Endothelial cell of umbilical vein (primary cell): Measurements from ENCODE around the gene MTM1. TPM values are rescaled to one million over a fixed set of nuclear protein-coding genes. Genes with fewer than 3 reads are reported as not detected.

Experiments
- BruUV-seq: library from RNA; stranded (reverse); fragments of 400-500 nt; replicated peaks from 2 replicates; lab custom pipeline; 2021; lab: Mats Ljungman, UMichigan
- CTCF ChIA-PET: fragments of 300-600, 350-600 bp; sonication (Branson Sonifier 250); formaldehyde crosslinking; loops from one replicate; lab custom pipeline; 2021; ENCODE audit warnings: antibody characterized with exemption, inconsistent platforms; lab: Charles Lee
- POLR2A ChIA-PET: fragments of 300-600, 350-600 bp; sonication (Branson Sonifier 250); formaldehyde crosslinking; loops from one replicate; lab custom pipeline; 2021; ENCODE audit warnings: antibody characterized with exemption, inconsistent platforms; lab: Charles Lee
- DNase-seq: peaks from one replicate; pipeline ENCODE4 v3.0.0-alpha.2; 2011; ENCODE audit warnings: low read depth, low spot score
- FAIRE-seq: peaks from 2 replicates; lab custom pipeline; 2011; peaks lifted over from hg19 to GRCh38; lab: Jason Lieb, UNC
- H2AFZ ChIP-seq: 2 replicates; pipeline ENCODE4 v1.6.0; 2012; ENCODE audit warnings: low read depth, low read length, control low read depth, inconsistent platforms
- H3K27ac ChIP-seq: 2 replicates; pipeline ENCODE4 v1.5.1; 2011; ENCODE audit warnings: low read depth, mild to moderate bottlenecking, control low read depth, low read length, moderate library complexity; ENCODE audit not compliant: insufficient read depth
- H3K27me3 ChIP-seq, 2 experiments: 2 replicates each; pipeline versions ENCODE4 v1.6.0 to v1.6.1; 2011; ENCODE audit warnings: low read length in 2 of 2, mixed read lengths in 1 of 2; ENCODE audit not compliant: control insufficient read depth in 2 of 2, insufficient read depth in 2 of 2
- H3K36me3 ChIP-seq, 2 experiments: 2 replicates in 1 of 2; 3 replicates in 1 of 2; pipeline ENCODE4 v1.5.1; 2011; ENCODE audit warnings: low read length in 2 of 2, mild to moderate bottlenecking in 1 of 2, moderate library complexity in 1 of 2; ENCODE audit not compliant: control insufficient read depth in 2 of 2, insufficient read depth in 2 of 2; ENCODE audit errors: extremely low read depth in 1 of 2
- H3K4me1 ChIP-seq: 3 replicates; pipeline ENCODE4 v1.5.1; 2011; ENCODE audit warnings: mild to moderate bottlenecking, low read length; ENCODE audit not compliant: control insufficient read depth, insufficient read depth; ENCODE audit errors: extremely low read depth
- H3K4me2 ChIP-seq: 2 replicates; pipeline ENCODE4 v1.6.1; 2011; ENCODE audit warnings: low read length, control low read depth, mixed read lengths; ENCODE audit not compliant: insufficient read depth
- H3K4me3 ChIP-seq, 3 experiments: fragments of 200-600 bp in 1 of 3; sonication (generic), shearing (Covaris generic) in 1 of 3; replicated peaks in 1 of 3; 2 replicates each; pipeline ENCODE4 v1.5.1; 2011 to 2016; ENCODE audit warnings: control low read depth in 3 of 3, low read length in 3 of 3, mild to moderate bottlenecking in 2 of 3, inconsistent platforms in 1 of 3, low read depth in 1 of 3, moderate library complexity in 1 of 3; ENCODE audit not compliant: insufficient read depth in 1 of 3
- H3K79me2 ChIP-seq: 2 replicates; pipeline ENCODE4 v1.6.0; 2012; ENCODE audit warnings: low read length, inconsistent platforms; ENCODE audit not compliant: control insufficient read depth, insufficient read depth
- H3K9ac ChIP-seq: replicated peaks from 2 replicates; pipeline ENCODE3; 2011; ENCODE audit warnings: low read length, control low read depth; ENCODE audit not compliant: insufficient read depth; ENCODE audit errors: extremely low read depth
- H3K9me1 ChIP-seq: replicated peaks from 3 replicates; pipeline ENCODE4 v1.6.0; 2011; ENCODE audit warnings: mild to moderate bottlenecking, low read length; ENCODE audit not compliant: control insufficient read depth, insufficient read depth; ENCODE audit errors: extremely low read depth
- H3K9me3 ChIP-seq: replicated peaks from 2 replicates; pipeline ENCODE4 v1.5.1; 2012; ENCODE audit warnings: low read length, inconsistent platforms; ENCODE audit not compliant: control insufficient read depth, insufficient read depth
- H4K20me1 ChIP-seq: replicated peaks from 2 replicates; pipeline ENCODE3; 2011; ENCODE audit warnings: mild to moderate bottlenecking, low read length; ENCODE audit not compliant: control insufficient read depth, insufficient read depth; ENCODE audit errors: extremely low read depth
- EZH2 ChIP-seq: IDR thresholded peaks from 2 replicates; pipeline ENCODE4 v1.6.1; 2012; ENCODE audit warnings: borderline replicate concordance, low read depth, mild to moderate bottlenecking, moderate library complexity, low read length, inconsistent platforms; ENCODE audit not compliant: severe bottlenecking
- FOS ChIP-seq: IDR thresholded peaks from 2 replicates; pipeline ENCODE4 v1.6.1; 2011; ENCODE audit warnings: mild to moderate bottlenecking, low read length, moderate library complexity, borderline replicate concordance; ENCODE audit not compliant: insufficient read depth
- GATA2 ChIP-seq: IDR thresholded peaks from 2 replicates; pipeline ENCODE4 v1.7.0; 2011; ENCODE audit warnings: low read depth, mild to moderate bottlenecking, moderate library complexity, mixed read lengths, low read length; ENCODE audit not compliant: insufficient read length, insufficient read depth
- JUN ChIP-seq: IDR thresholded peaks from 2 replicates; pipeline ENCODE4 v1.6.1; 2011; ENCODE audit warnings: borderline replicate concordance, low read depth; ENCODE audit not compliant: insufficient read length, insufficient read depth
- MAX ChIP-seq: IDR thresholded peaks from 2 replicates; pipeline ENCODE4 v1.6.1; 2011; ENCODE audit not compliant: insufficient read depth, insufficient read length
- MYC ChIP-seq: IDR thresholded peaks from one replicate; pipeline ENCODE4 v1.6.1; 2011; ENCODE audit warnings: mild to moderate bottlenecking, low read depth, low read length
- POLR2A ChIP-seq: IDR thresholded peaks from 2 replicates; pipeline ENCODE4 v1.6.1; 2012; ENCODE audit warnings: low read depth, mild to moderate bottlenecking, control low read depth, low read length
- POLR2AphosphoS5 ChIP-seq: IDR thresholded peaks from 2 replicates; pipeline ENCODE4 v1.6.1; 2012; ENCODE audit warnings: low read depth, mild to moderate bottlenecking, control low read depth, low read length, moderate library complexity; ENCODE audit not compliant: insufficient read depth
- dilution Hi-C: fragments of 300-500 bp; cut with MboI; formaldehyde crosslinking; loops from one replicate; pipeline ENCODE4 v1.15.0; 2019; ENCODE audit warnings: low sequenced_read_pairs; ENCODE audit not compliant: extremely low pct_ligation_motif_present
- intact Hi-C: fragments of 100-400 bp; cut with micrococcal nuclease; formaldehyde crosslinking; loops from one replicate; pipeline ENCODE4 v1.10.0; 2022
- polyA plus RNA-seq, 4 experiments: library from polyadenylated mRNA; depleted of rRNA in 3 of 4; stranded (reverse) in 3 of 4; unstranded in 1 of 4; fragments of >200 nt; gene quantifications; 2 replicates each; pipeline versions ENCODE4 v1.2.1 to v1.2.3, GENCODE V29; 2011 to 2012; ENCODE audit warnings: missing spikeins in 1 of 4
- total RNA-seq: library from RNA; stranded (reverse); gene quantifications from 2 replicates; pipeline ENCODE4 v1.2.3, GENCODE V29; 2021
- TF ChIP-seq, protein P1 (sequence below), 2 donors: IDR thresholded peaks; 1 replicate in 1 of 2; 2 replicates in 1 of 2; pipeline ENCODE4 v1.5.1; 2011; ENCODE audit warnings: low read length in 2 of 2, mild to moderate bottlenecking in 2 of 2, moderate library complexity in 2 of 2, control low read depth in 1 of 2, inconsistent platforms in 1 of 2, low read depth in 1 of 2; ENCODE audit not compliant: insufficient read depth in 1 of 2; ENCODE audit errors: extremely low read depth in 1 of 2

Gene MTM1
- total and polyA plus RNA-seq, 2 donors (not counting 3 experiments of a cell fraction or from before 2014, with no cell fraction given) = 2.4 to 13.2 TPM

DNA sequence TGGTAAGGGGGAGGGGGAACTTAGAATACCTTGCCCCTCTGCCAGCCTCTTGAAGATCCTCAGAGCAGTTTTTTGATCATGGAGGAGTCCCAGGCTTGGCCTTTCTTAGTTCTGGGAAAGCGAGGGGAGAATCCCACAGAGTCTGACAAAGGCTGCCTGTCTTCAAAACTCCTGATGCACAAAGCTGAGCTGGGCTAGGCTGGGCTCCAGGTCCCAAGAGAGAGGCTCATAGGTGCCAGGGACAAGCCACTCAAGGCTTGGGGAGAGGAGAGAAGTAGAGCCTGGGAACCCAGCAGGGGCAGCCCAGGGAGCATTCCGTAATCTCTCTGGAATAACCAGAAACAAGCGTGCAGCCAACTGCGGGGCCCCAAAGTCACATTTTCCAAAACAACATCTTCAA is 37.0 kb upstream of the MTM1 start:
- FAIRE-seq = no peak
- CTCF ChIA-PET = interaction anchor here (1.0 kb wide), 1 partner anchor 27 kb away, joined by 3 read pairs; no protein-coding TSS in a partner anchor
- H3K79me2 ChIP-seq = no peaks in the 10 kb centered on the region
- H3K27me3 ChIP-seq = peaks cover 0 to 3% of the 10 kb centered on the region in 2 experiments
- POLR2A ChIA-PET = no interaction called here
- TF ChIP-seq MAX (no peak), POLR2AphosphoS5 (no peak), JUN (no peak), EZH2 (no peak), POLR2A (no peak), MYC (no peak), GATA2 (no peak), FOS (no peak)
- TF ChIP-seq, protein P1, sequence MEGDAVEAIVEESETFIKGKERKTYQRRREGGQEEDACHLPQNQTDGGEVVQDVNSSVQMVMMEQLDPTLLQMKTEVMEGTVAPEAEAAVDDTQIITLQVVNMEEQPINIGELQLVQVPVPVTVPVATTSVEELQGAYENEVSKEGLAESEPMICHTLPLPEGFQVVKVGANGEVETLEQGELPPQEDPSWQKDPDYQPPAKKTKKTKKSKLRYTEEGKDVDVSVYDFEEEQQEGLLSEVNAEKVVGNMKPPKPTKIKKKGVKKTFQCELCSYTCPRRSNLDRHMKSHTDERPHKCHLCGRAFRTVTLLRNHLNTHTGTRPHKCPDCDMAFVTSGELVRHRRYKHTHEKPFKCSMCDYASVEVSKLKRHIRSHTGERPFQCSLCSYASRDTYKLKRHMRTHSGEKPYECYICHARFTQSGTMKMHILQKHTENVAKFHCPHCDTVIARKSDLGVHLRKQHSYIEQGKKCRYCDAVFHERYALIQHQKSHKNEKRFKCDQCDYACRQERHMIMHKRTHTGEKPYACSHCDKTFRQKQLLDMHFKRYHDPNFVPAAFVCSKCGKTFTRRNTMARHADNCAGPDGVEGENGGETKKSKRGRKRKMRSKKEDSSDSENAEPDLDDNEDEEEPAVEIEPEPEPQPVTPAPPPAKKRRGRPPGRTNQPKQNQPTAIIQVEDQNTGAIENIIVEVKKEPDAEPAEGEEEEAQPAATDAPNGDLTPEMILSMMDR (IDR thresholded peaks at IDR 0.05; ENCODE audit: extremely low read depth in 1 of 2, insufficient read depth in 1 of 2, low read depth in 1 of 2, low read length in 2 of 2) = no peak
- H4K20me1 ChIP-seq = no peaks in the 10 kb centered on the region
- no peaks in the 10 kb centered on the region for H3K4me1 ChIP-seq
- no peak overlapping the region for H3K9ac ChIP-seq
- H3K4me2 ChIP-seq = no peak overlapping the region
- H3K4me3 ChIP-seq = no peak overlapping the region
- no peaks in the 10 kb centered on the region for H3K9me3 ChIP-seq
- dilution Hi-C loops = no loop called here
- intact Hi-C loops = no loop called here
- BruUV-seq = no TSS peak
- DNase-seq = no peak
- H2AFZ ChIP-seq = no peak overlapping the region
- no peak overlapping the region for H3K27ac ChIP-seq
- H3K9me1 ChIP-seq = no peaks in the 10 kb centered on the region
- no peaks in the 10 kb centered on the region for H3K36me3 ChIP-seq
